Activated naive CD8-positive, alpha-beta T cell (primary cell): ENCODE results near the gene OGDHL.
"Not testable (repeated sequence)": the region's sequence is repeated elsewhere in the genome, so short reads cannot be mapped to it uniquely, and the experiment has no call there.

Experiments used
- H3K27ac Mint-ChIP-seq: one replicate; pipeline ENCODE4 v1.8.0; 2021; ENCODE audit warnings: mixed read lengths
- H3K27me3 Mint-ChIP-seq: one replicate; pipeline ENCODE4 v1.8.0; 2021; ENCODE audit warnings: mixed read lengths
- H3K36me3 Mint-ChIP-seq: one replicate; pipeline ENCODE4 v1.8.0; 2021; ENCODE audit warnings: mixed read lengths
- H3K4me1 Mint-ChIP-seq: one replicate; pipeline ENCODE4 v1.8.0; 2021; ENCODE audit warnings: low read depth, mixed read lengths
- H3K4me3 Mint-ChIP-seq: one replicate; pipeline ENCODE4 v1.8.0; 2021; ENCODE audit warnings: mild to moderate bottlenecking, mixed read lengths
- H3K9me3 Mint-ChIP-seq: one replicate; pipeline ENCODE4 v1.8.0; 2021; ENCODE audit warnings: low read depth, mixed read lengths

The OGDHL gene

DNA sequence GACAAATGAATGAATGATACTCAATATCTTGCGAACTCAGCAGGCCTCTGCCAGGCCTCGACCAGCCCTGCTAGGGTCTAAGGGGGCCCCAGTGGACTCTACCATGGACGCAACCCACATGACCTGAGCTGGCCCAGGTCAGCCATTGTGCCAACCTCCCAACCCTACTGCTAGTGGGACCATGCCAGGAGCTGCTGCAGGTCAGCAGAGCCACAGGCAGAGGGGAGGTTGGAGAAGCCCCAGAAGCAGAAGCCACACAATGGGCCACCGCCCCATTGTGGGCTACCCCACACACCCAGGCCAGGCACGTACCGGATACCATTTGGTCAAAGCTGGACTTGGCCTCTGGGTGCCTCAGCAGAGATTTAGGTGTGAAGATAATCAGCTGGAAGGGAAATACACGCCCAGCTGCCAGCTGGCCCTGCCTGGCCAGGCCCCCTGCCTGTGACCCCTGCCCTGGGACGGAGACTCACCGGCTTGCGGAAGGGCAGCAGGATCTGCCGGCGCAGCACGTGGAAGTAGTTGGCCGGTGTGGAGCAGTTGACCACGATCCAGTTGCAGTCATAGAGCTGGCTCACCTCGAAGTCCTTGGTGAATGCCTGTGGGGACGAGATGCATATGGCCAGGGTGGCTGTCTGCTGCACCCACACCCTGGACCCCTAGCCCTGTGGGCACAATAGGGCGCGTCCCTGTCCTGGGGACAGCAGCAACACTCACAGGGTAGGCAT lies 24.5 kb downstream of the OGDHL start:
- Mint-ChIP-seq H3K4me3 (no peak overlapping the region), H3K27ac (no peak overlapping the region), H3K27me3 (no peaks in the 10 kb centered on the region), H3K4me1 (no peaks in the 10 kb centered on the region), H3K36me3 (no peaks in the 10 kb centered on the region), H3K9me3 (no peaks in the 10 kb centered on the region)

DNA sequence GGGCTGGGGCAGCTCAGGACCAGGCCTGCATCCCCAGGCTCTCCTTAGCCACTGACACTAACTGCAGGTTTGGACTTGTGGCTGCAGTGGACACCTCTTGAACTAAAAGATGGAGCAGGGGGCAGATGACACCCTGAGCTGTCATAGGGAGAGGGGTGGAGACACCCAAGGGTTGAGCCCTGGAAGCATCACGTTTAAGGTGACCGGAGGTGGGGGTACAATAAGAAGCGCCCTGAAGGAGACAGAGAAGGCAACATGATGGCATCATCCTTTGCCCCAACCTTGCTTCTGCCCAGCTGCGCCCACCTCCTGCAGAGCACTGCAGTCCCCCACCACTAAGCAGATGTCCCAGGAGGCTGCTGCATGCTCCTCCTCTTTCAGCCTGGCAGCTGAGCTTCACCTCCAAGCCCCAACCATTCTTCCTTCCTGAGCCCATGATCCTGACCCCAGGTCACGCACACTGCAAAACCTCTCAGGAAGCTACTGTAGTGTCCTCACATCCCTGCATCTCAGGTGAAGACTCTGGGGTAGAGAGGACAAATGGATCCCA lies 25.5 kb downstream of the OGDHL start:
- Mint-ChIP-seq H3K9me3 (no peaks in the 10 kb centered on the region), H3K4me1 (no peaks in the 10 kb centered on the region)

GRCh38 chr10:49735848-49736563 lies 26.1 kb downstream of the OGDHL start:
- Mint-ChIP-seq H3K4me3 (no peak overlapping the region), H3K27me3 (no peaks in the 10 kb centered on the region), H3K9me3 (no peaks in the 10 kb centered on the region), H3K4me1 (no peaks in the 10 kb centered on the region), H3K36me3 (no peaks in the 10 kb centered on the region), H3K27ac (no peak overlapping the region)

More for the DNA sequence above, 25.5 kb downstream of the OGDHL start:
- Mint-ChIP-seq H3K27ac (no peak overlapping the region), H3K36me3 (no peaks in the 10 kb centered on the region), H3K4me3 (no peak overlapping the region), H3K27me3 (no peaks in the 10 kb centered on the region)

- no peak overlapping the region for H3K4me3 Mint-ChIP-seq
These were observed 27.0 kb downstream of the OGDHL start for GRCh38 chr10:49735161-49735560.

DNA sequence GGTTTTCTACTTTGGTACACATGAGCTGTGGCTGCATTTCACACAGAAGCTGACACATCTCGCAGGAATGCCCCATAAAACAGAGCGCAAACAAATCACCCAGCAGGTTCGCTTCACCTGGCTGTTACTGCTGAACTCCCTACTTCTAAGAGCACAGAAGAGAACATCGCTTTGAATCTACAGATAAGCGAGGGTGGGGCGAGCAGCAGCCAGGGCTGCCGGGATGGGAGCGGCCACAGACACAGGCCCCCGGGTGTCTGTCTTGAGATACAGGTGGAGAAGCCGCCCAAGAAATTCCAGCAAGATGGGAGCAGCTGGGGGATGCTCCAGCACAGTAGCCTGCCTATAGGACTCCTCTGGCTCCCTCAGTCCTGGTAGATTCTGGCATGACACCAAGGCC lies 27.4 kb downstream of the OGDHL start:
- Mint-ChIP-seq H3K9me3 (no peaks in the 10 kb centered on the region), H3K4me3 (no peak overlapping the region), H3K27me3 (no peaks in the 10 kb centered on the region), H3K36me3 (no peaks in the 10 kb centered on the region), H3K4me1 (no peaks in the 10 kb centered on the region), H3K27ac (no peak overlapping the region)

More at GRCh38 chr10:49735161-49735560, 27.0 kb downstream of the OGDHL start:
- Mint-ChIP-seq H3K27me3 (no peaks in the 10 kb centered on the region), H3K9me3 (no peaks in the 10 kb centered on the region), H3K4me1 (no peaks in the 10 kb centered on the region), H3K27ac (no peak overlapping the region), H3K36me3 (no peaks in the 10 kb centered on the region)

DNA sequence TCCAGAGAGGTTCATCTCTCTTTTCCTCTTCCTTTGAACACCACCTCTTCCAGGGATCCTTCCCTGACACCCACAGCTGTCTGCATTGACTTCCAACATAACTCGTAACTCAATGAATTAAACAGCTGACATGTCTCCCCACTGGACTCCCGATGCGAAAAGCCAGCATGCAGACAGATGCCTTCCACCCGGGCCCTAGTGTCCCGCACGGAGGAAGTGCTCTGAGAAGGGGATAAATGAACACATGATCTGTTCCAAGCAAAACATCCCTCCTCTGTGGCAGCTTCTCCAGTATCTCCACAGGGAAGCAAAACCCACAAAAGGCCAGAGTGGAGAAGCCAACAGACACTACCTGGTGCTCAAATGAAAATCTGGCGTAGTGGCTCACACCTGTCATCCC lies 28.3 kb downstream of the OGDHL start:
- Mint-ChIP-seq H3K4me1 (no peaks in the 10 kb centered on the region), H3K27ac (no peak overlapping the region), H3K4me3 (no peak overlapping the region), H3K36me3 (no peaks in the 10 kb centered on the region), H3K27me3 (no peaks in the 10 kb centered on the region), H3K9me3 (no peaks in the 10 kb centered on the region)

DNA sequence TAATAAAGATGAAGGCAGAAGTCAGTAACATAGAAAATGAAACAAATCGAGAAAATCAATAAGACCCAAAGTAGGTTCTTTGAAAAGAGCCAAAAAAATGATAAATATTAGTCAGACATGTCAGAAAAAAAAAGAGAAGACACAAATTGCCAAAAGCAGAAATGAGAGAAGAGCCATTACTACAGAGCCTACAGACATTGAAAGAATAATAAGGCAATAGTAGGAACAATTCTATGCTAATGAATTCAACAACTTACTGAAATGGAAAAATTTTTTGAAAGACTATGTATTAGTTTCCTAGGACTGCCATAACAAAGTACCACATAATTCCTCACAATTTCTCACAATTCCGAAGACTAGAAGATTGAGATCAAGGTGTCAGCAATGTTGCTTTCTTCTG lies 35.5 kb downstream of the OGDHL start:
- H3K27me3 Mint-ChIP-seq: no peaks in the 10 kb centered on the region
- no peak overlapping the region for H3K4me3 Mint-ChIP-seq
- peaks cover 2% of the 10 kb centered on the region for H3K36me3 Mint-ChIP-seq

GRCh38 chr10:49715157-49715556 lies 47.0 kb downstream of the OGDHL start:
- not testable (repeated sequence) for H3K4me1 Mint-ChIP-seq, H3K4me3 Mint-ChIP-seq, H3K27me3 Mint-ChIP-seq, H3K36me3 Mint-ChIP-seq, H3K9me3 Mint-ChIP-seq, H3K27ac Mint-ChIP-seq

More for the DNA sequence above, 35.5 kb downstream of the OGDHL start:
- H3K4me1 Mint-ChIP-seq: no peaks in the 10 kb centered on the region
- H3K9me3 Mint-ChIP-seq: peaks cover 5% of the 10 kb centered on the region
- no peak overlapping the region for H3K27ac Mint-ChIP-seq

GRCh38 chr10:49713266-49713665 lies 48.9 kb downstream of the OGDHL start:
- Mint-ChIP-seq H3K9me3 (no peaks in the 10 kb centered on the region), H3K27me3 (peaks cover 6% of the 10 kb centered on the region), H3K27ac (no peak overlapping the region), H3K4me3 (no peak overlapping the region), H3K36me3 (no peaks in the 10 kb centered on the region), H3K4me1 (no peaks in the 10 kb centered on the region)

- H3K4me1 Mint-ChIP-seq: no peaks in the 10 kb centered on the region
- H3K27me3 Mint-ChIP-seq: peaks cover 6% of the 10 kb centered on the region
- no peak overlapping the region for H3K4me3 Mint-ChIP-seq
- no peaks in the 10 kb centered on the region for H3K9me3 Mint-ChIP-seq
- H3K36me3 Mint-ChIP-seq: no peaks in the 10 kb centered on the region
- no peak overlapping the region for H3K27ac Mint-ChIP-seq
These were observed 50.6 kb downstream of the OGDHL start for GRCh38 chr10:49711481-49711880.

DNA sequence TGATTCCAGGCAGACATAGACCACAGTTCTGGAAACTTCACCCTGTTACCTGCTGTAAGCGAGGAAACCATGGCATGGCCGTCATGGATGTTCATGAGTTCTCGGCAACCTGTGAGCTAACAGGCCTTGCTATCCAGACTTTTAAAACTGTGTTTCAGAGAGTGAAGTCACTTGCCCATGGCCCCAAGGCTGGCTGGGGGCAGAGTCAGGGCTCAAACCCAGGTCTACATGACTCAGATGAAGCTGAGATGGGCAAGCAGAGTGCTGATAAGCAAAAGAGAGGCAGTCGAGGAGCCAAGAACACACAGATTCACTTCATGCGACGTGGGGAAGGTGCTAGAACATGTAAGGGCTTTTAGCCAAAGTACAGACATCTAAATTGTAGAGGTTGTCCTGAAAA lies 51.2 kb downstream of the OGDHL start:
- Mint-ChIP-seq H3K4me1 (no peaks in the 10 kb centered on the region), H3K4me3 (no peak overlapping the region), H3K36me3 (no peaks in the 10 kb centered on the region), H3K27ac (no peak overlapping the region), H3K9me3 (no peaks in the 10 kb centered on the region), H3K27me3 (peaks cover 6% of the 10 kb centered on the region)

DNA sequence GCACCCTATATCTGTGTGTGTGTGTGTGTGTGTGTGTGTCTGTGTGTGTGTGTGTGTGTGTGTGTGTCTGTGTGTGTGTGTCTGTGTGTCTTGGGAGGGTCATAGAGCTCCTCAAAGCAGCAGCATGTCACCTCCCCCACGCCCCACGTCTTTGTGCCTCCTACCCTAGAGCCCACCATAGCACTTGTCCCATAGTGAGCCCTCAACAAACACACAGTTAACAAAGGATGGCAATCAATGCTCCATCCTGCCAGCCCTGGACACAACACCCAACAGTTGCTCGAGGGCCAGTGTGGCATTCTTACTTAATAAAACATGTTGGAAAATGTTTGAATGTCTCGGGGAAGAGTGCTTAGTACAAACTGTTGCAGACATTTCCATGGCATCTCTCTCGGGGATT lies 52.2 kb downstream of the OGDHL start:
- Mint-ChIP-seq H3K36me3 (no peaks in the 10 kb centered on the region), H3K9me3 (no peaks in the 10 kb centered on the region), H3K4me1 (no peaks in the 10 kb centered on the region)

DNA sequence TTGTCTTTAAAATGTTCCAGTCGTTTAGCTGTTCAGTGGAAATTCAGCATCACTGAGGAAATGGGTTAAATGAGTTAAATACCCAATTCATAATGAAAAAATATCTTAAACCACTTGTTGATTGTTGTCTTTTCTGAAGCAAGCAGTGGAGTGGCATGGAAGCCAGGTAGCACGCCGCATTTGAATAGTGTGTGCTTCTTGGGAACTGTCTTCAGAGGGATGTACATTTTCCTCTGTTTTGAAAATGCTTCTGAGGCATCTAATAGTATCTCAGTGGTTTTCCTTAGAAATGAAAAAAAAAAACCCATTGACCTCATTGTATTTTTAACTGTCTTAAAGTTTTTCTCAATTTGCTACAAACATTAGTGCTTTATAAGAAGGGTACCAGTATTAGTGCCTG lies 54.5 kb downstream of the OGDHL start:
- Mint-ChIP-seq H3K27me3 (peaks cover 8% of the 10 kb centered on the region), H3K9me3 (no peaks in the 10 kb centered on the region), H3K4me3 (no peak overlapping the region), H3K36me3 (no peaks in the 10 kb centered on the region), H3K4me1 (no peaks in the 10 kb centered on the region), H3K27ac (no peak overlapping the region)

More for the DNA sequence above, 52.2 kb downstream of the OGDHL start:
- Mint-ChIP-seq H3K4me3 (no peak overlapping the region), H3K27me3 (peaks cover 6% of the 10 kb centered on the region), H3K27ac (no peak overlapping the region)

DNA sequence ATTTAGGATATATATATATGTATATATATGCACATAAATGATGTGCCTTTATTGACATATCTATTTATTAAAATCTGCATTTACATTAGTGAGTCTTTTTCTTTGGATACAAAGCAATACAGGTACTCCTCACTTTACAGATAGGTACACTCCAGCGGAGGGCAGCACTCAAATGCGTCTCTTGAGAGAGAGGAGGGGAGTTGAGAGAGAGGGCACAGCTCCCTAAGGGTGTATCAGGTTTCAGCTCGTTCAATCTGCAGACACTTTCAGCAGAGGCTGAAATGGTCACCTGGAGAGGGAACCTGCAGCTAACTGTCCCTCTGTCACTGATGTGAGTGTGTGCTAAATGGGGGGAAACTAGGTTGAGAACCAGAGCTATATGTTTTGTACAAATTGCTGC lies 61.1 kb downstream of the OGDHL start:
- H3K36me3 Mint-ChIP-seq: no peaks in the 10 kb centered on the region
- H3K4me3 Mint-ChIP-seq: no peak overlapping the region
- H3K4me1 Mint-ChIP-seq: no peaks in the 10 kb centered on the region
- H3K27me3 Mint-ChIP-seq: peaks cover 10% of the 10 kb centered on the region
- no peak overlapping the region for H3K27ac Mint-ChIP-seq
- H3K9me3 Mint-ChIP-seq: no peaks in the 10 kb centered on the region

DNA sequence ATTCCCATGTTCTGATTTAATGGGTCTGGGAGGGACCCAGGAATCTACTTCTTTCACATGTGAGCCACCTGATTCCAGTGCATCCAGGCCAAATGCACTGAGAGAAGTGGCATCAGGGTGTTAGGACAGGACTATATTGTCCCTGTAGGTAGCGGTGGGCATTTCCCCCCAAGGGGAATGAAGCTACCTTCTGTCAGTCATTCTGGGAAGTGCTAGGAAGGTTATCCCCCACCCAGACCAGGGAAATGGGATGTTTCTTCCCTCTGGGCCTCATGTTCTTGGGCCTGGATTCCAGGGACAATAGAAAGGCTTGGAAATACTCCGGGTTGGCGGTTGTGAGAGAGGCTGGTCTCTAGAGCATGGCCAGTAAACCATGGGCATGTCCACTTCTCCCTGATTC lies 61.9 kb downstream of the OGDHL start:
- no peaks in the 10 kb centered on the region for H3K36me3 Mint-ChIP-seq
- H3K4me3 Mint-ChIP-seq: no peak overlapping the region
- no peaks in the 10 kb centered on the region for H3K4me1 Mint-ChIP-seq
- H3K27me3 Mint-ChIP-seq: peaks cover 10% of the 10 kb centered on the region
- no peaks in the 10 kb centered on the region for H3K9me3 Mint-ChIP-seq
- H3K27ac Mint-ChIP-seq: no peak overlapping the region
